ENCODE data around the gene ANKRD34A. TPM values are rescaled to one million over a fixed set of nuclear protein-coding genes. Genes with fewer than 3 reads are reported as not detected.
"Not testable (repeated sequence)": the region's sequence is repeated elsewhere in the genome, so short reads cannot be mapped to it uniquely, and the experiment has no call there.

ANKRD34A gene
- total RNA-seq, 4 donors from 2014 or later: 0.32 to 1.7 (median 0.58) TPM

DNA sequence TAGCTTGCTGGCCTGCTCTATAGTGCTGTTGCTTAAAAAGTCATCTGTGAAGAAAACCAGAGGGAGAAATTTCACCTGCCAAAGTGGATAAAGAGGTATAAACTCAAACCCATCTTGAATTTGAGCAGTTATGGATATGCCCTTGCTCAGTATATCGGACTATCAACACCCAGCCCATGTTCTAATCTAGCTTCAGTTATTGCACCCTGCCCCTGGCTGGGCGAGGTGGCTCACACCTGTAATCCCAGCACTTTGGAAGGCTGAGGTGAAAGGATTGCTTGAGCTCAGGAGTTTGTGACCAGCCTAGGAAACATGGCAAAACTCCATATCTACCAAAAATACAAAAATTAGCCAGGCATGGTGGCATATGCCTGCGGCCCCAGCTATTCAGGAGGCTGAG lies 19.8 kb downstream of the ANKRD34A start:
- ATAC-seq (ENCODE audit: low FRiP score) (no peak), DNase-seq (ENCODE audit: low spot score) (no peak)
- TF ChIP-seq, protein P1, sequence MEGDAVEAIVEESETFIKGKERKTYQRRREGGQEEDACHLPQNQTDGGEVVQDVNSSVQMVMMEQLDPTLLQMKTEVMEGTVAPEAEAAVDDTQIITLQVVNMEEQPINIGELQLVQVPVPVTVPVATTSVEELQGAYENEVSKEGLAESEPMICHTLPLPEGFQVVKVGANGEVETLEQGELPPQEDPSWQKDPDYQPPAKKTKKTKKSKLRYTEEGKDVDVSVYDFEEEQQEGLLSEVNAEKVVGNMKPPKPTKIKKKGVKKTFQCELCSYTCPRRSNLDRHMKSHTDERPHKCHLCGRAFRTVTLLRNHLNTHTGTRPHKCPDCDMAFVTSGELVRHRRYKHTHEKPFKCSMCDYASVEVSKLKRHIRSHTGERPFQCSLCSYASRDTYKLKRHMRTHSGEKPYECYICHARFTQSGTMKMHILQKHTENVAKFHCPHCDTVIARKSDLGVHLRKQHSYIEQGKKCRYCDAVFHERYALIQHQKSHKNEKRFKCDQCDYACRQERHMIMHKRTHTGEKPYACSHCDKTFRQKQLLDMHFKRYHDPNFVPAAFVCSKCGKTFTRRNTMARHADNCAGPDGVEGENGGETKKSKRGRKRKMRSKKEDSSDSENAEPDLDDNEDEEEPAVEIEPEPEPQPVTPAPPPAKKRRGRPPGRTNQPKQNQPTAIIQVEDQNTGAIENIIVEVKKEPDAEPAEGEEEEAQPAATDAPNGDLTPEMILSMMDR (IDR thresholded peaks at IDR 0.05): no peak

DNA sequence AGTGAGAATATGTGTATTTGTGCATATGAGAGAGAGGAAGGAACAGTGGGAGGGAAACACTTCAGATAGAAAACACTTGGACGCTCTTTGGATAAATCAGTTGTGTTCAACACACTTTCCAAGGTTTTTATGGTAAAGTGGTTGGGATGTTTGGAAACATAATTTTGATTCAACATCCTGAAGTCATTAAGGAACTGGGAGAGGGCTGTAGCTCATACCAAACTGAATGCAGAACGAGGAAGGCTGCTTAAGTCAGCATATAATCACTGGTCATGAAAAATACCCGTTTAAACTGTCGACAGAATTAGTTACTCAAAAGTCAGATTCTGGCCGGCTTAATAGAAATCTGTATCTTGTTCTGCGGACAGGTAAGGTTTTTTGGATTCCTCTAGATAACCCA lies 21.5 kb downstream of the ANKRD34A start:
- no peak for DNase-seq (ENCODE audit: low spot score)
- TF ChIP-seq, protein P1 (IDR thresholded peaks at IDR 0.05): no peak
- no peak for ATAC-seq (ENCODE audit: low FRiP score)

DNA sequence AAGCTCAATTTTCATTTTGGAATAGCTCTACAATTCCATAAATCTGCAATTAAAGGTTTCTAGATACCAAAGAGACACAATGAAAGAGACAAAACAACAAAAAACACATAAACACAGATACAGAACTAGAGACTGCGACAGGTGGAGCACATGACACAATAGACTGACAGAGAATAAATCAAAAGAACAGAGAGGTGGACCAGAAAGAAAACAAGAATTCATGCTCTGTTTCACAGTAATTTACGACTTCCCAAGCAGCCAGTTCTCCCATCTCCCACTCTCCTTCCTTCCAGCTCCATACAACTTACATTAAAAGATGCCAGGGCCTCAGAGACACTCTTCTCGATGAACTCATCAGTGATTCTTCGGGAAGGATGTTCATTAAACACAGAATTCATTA lies 22.0 kb downstream of the ANKRD34A start:
- DNase-seq (ENCODE audit: low spot score) (no peak), ATAC-seq (ENCODE audit: low FRiP score) (no peak)
- TF ChIP-seq, protein P1 (IDR thresholded peaks at IDR 0.05): no peak

DNA sequence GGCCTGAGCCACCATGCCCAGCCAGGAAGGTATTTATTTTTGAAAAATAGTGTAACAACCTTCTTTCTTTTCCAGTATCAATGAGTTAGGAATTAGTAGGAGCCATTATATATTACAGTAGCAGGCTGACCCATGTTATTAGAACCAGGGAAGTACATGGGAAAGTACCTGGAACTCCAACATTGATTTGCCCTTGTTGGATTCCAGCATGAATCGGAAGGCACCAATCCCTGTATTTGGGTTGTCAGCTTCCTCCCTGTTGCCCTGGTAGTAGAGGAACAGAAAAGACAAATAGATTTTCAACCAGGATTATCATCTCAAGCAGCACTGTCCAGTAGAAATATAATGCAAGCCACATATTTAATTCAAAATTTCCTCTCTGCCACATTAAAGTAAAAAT lies 26.9 kb downstream of the ANKRD34A start:
- TF ChIP-seq, protein P1 (IDR thresholded peaks at IDR 0.05): no peak
- no peak for ATAC-seq (ENCODE audit: low FRiP score)
- DNase-seq (ENCODE audit: low spot score): no peak

DNA sequence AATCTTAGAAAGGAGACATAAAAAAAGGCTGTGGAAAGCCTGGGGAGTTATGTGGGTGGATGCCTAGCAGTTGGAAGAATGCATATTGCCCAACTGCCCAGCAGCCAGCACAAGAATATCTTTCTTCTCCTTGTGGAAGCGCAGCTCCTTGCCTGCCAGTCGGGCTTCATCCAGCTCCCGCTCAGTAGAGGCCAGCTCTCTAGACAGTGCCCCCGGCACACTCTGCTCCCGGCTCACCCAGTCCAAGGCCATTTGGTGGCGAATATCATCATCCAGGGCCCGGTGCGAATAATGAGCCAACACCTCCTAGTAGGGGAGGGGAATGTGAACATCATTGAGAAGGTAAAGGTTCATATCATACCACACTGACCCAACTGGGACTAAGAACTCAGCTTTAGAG lies 28.1 kb downstream of the ANKRD34A start:
- ATAC-seq (ENCODE audit: low FRiP score) (no peak), DNase-seq (ENCODE audit: low spot score) (no peak)
- TF ChIP-seq, protein P1 (IDR thresholded peaks at IDR 0.05): no peak

DNA sequence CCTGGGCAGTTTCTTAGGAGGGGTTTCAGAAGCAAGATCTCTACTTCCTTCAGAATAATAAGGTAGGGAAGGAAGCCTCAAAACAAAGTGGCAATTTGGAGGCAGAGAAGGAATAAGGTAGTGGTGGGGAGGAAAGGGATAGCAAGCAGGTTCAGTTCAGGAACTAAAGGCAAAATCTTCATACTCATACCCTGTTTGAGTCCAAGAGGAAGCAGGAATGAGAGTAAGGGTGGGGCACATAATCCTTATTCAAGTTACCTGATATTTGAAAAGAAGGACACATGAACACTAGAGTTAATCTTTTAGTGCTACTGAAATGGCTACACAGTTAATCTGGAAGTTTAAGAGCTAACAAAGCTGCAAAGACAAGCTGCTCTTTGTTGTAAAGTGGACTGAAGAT lies 28.7 kb downstream of the ANKRD34A start:
- TF ChIP-seq, protein P1 (IDR thresholded peaks at IDR 0.05): no peak
- ATAC-seq (ENCODE audit: low FRiP score) (no peak), DNase-seq (ENCODE audit: low spot score) (no peak)

DNA sequence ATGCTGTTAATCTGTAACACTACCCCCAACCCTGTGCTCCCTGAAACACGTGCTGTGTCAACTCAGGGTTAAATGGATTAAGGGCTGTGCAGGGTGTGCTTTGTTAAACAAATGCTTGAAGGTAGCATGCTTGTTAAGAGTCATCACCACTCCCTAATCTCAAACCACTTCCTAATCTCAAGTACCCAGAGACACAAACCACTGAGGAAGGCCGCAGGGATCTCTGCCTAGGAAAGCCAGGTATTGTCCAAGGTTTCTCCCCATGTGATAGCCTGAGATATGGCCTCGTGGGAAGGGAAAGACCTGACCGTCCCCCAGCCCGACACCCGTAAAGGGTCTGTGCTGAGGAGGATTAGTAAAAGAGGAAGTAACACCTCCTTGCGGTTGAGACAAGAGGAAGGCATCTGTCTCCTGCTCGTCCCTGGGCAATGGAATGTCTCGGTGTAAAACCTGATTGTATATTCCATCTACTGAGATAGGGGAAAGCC lies 31.8 kb downstream of the ANKRD34A start:
- not testable (repeated sequence) for DNase-seq (ENCODE audit: low spot score)

More for the DNA sequence above, 31.8 kb downstream of the ANKRD34A start:
- not testable (repeated sequence) for ATAC-seq (ENCODE audit: low FRiP score)

Measured in omental fat pad (tissue), 4 donors.